Measurements from ENCODE around the gene KIFBP.

KIFBP gene

GRCh38 chr10:69051710-69052487 lies 63.3 kb downstream of the KIFBP start:
- DNase-seq: no peak

- DNase-seq: no peak
Observed at GRCh38 chr10:69052736-69053135, 64.1 kb downstream of the KIFBP start.

- peak; percentile 67 for DNase-seq
Observed at GRCh38 chr10:69055241-69055640, 66.6 kb downstream of the KIFBP start.

GRCh38 chr10:69056129-69056528 lies 67.5 kb downstream of the KIFBP start:
- no peak for DNase-seq

- no peak for DNase-seq
Observed at GRCh38 chr10:69056536-69057260, 68.1 kb downstream of the KIFBP start.

GRCh38 chr10:69057261-69057950 lies 68.8 kb downstream of the KIFBP start:
- DNase-seq: peak; percentile 42

GRCh38 chr10:69057951-69058297 lies 69.3 kb downstream of the KIFBP start:
- DNase-seq: no peak

GRCh38 chr10:69060127-69060798 lies 71.7 kb downstream of the KIFBP start:
- DNase-seq: no peak

GRCh38 chr10:69061305-69062161 lies 72.9 kb downstream of the KIFBP start:
- peak; percentile 48 for DNase-seq

GRCh38 chr10:69062901-69063300 lies 74.3 kb downstream of the KIFBP start:
- no peak for DNase-seq

GRCh38 chr10:69064762-69065328 lies 76.2 kb downstream of the KIFBP start:
- no peak for DNase-seq

GRCh38 chr10:69065406-69066361 lies 77.1 kb downstream of the KIFBP start:
- peak; percentile 75 for DNase-seq

All from activated CD4-positive, alpha-beta T cell treated with anti-CD3 and anti-CD28 coated beads, Interleukin-2, Interleukin-6, amounts not matched to agents 100 ng/mL and 50 ng/mL, durations not matched to agents 16 hours and 8 hours (primary cell).